Measurements from ENCODE around the gene RBPJ. TPM values are rescaled to one million over a fixed set of nuclear protein-coding genes. Genes with fewer than 3 reads are reported as not detected.

Gene RBPJ
- total and polyA plus RNA-seq, 2 of the 8 experiments (the other 6 are each of a cell fraction or from before 2014, with no cell fraction given): 65.5 to 217 TPM

DNA sequence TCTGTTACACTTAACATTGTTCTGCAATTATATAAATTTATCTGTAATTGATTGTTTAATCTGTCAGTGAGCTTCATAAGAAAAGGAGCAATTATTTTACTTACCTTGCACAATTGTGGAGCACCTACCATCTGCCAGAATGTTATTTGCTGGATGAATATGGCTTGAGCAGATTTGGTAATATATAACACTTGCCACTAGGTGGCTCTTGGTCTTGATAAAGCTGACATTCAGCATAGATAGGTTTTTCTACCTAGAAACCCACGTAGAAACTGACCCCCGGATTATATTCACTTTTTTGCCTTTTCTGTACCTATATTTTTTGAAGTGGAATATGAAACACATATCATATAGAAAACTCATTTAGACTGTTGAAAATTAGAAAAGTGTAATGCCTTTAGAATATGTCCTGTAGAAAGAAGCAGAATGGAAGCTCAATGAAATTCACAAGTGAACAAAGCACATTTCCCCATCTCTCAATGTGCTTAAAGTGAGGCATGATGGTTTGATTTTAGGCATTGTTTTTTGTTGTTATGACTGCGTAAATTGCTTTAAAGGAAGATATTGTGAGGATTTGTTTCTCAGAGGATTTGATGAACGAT lies 9.5 kb downstream of the RBPJ start (continued):
- TF ChIP-seq BACH1 (IDR thresholded peaks at IDR 0.05; ENCODE audit: low read length) (no peak), ZNF274 (IDR thresholded peaks at IDR 0.05; ENCODE audit: borderline replicate concordance, extremely low read depth, low read length) (no peak), SP4 (IDR thresholded peaks at IDR 0.05; ENCODE audit: low read length) (no peak), PHF8 (conservative IDR thresholded peaks at IDR 0.05; ENCODE audit: low read depth, low read length) (no peak), HDAC6 (IDR thresholded peaks at IDR 0.05; ENCODE audit: low read depth, low read length) (no peak), SIRT6 (IDR thresholded peaks at IDR 0.05; ENCODE audit: low read length) (no peak), NRF1 (IDR thresholded peaks at IDR 0.05; ENCODE audit: low read depth, low read length) (no peak)
- TF ChIP-seq, protein P1, sequence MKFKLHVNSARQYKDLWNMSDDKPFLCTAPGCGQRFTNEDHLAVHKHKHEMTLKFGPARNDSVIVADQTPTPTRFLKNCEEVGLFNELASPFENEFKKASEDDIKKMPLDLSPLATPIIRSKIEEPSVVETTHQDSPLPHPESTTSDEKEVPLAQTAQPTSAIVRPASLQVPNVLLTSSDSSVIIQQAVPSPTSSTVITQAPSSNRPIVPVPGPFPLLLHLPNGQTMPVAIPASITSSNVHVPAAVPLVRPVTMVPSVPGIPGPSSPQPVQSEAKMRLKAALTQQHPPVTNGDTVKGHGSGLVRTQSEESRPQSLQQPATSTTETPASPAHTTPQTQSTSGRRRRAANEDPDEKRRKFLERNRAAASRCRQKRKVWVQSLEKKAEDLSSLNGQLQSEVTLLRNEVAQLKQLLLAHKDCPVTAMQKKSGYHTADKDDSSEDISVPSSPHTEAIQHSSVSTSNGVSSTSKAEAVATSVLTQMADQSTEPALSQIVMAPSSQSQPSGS (IDR thresholded peaks at IDR 0.05; ENCODE audit: low read length): no peak

All from H1 (cell line).